HG02840 (cell line): Measurements from ENCODE around the gene KRT7.

Experiments
- ATAC-seq: cut with Tn5 transposase; IDR thresholded peaks from one replicate; pipeline ENCODE4 v1.9.1; 2021; ENCODE audit warnings: mild to moderate bottlenecking, moderate library complexity, moderate number of reproducible peaks; ENCODE audit not compliant: unreplicated experiment, low FRiP score

The KRT7 gene

DNA sequence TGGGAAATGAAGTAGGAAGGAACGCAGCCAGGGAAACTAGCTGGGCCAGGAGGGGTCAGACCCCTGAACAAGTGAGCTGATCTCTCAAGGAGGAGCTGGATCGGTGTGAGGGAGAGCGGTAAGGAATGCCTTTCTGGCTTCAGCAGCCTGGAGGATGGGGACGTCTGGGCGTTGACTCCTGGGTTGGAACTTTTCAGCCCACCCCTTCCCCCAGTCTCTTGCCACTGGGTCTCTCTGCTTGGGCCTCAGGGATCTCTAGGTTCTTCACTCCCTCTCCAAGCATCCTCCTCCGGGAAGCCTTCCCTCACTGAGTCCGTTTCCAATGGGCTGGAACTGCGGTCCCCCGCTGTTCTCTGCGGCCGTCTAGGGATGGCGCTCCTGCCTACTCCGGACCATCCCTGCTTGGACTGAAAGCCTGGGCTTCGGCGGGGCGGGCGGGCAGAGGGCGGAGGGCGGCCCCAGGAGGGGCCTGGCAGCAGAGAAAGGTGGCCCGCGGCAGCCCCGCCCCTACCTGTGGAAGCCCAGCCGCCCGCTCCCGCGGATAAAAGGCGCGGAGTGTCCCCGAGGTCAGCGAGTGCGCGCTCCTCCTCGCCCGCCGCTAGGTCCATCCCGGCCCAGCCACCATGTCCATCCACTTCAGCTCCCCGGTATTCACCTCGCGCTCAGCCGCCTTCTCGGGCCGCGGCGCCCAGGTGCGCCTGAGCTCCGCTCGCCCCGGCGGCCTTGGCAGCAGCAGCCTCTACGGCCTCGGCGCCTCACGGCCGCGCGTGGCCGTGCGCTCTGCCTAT is at the start of gene KRT7:
Gene KRT7 (plus strand): TSS at position 570 of the 788 bp plus-strand sequence. CDS start 54 bp downstream, at position 624.
- no peak for ATAC-seq

- no peak for ATAC-seq
Measured at GRCh38 chr12:52183544-52183910, 49.5 kb upstream of the KRT7 start.

DNA sequence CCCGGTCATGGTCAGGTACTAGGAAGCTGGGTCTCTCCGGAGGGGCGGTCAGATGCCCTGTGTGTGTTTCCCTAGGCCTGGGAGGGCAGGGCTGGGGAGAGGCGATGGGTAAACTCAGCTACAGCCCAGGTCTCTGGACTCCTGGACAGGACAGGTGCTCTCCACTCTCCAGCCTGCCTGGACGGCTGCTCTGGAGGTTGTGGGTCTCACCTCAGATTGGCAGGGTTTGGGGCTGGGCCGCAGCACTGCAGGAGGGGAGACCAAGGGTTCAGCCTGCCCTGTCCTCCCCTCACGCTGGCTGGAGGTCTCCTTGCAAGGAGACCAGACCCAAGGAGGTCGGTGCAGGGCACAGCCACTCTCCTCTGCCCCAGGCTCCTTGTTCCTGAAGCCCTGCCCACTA is 49.1 kb upstream of the KRT7 start:
- no peak for ATAC-seq

GRCh38 chr12:52184813-52185212 is 48.2 kb upstream of the KRT7 start:
- no peak for ATAC-seq

- ATAC-seq = no peak
Measured at GRCh38 chr12:52185400-52185967, 47.6 kb upstream of the KRT7 start.

- no peak for ATAC-seq
Measured at GRCh38 chr12:52186118-52186840, 46.8 kb upstream of the KRT7 start.

DNA sequence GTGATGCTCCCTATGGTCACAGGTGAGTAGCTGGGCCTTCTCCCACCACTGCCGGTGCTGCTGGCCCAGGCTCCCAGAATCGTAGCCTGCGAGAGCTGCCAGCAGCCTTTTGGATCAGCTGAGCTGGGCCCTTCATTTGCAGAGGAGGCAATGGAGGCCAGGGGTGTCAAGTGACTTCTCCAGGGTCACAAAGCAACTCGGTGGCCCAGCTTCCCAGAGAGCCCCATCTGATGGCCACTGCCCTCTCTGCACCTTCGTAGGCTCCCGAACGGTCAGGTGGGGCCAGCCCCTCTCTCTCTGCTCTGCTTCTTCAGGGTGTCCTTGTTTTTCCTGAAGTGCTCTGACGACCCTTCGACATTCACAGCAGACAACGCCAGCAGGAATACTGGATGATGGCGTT is 45.8 kb upstream of the KRT7 start:
- ATAC-seq = no peak

DNA sequence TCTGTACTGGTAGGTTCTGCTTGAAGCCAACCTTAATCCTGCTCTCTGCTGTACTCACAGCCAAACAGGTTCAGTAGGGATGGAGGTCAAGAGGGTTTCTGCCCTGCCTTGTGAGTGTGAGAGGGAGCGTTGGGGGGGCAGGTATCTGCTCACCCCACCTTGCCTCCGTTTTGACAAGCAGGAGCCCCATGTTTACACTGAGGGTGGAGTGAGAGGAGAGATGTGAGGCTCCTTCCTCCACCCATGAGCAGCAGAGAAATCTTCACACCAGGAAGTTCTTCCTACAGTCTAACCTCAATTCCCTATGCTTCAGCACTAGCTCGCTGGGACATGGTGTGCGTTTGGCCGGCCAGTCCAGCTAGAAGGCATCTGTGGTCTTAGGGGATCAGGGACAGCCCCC is 45.4 kb upstream of the KRT7 start:
- ATAC-seq = no peak

GRCh38 chr12:52188658-52189057 is 44.4 kb upstream of the KRT7 start:
- no peak for ATAC-seq

- no peak for ATAC-seq
Measured at GRCh38 chr12:52189376-52190174, 43.5 kb upstream of the KRT7 start.

DNA sequence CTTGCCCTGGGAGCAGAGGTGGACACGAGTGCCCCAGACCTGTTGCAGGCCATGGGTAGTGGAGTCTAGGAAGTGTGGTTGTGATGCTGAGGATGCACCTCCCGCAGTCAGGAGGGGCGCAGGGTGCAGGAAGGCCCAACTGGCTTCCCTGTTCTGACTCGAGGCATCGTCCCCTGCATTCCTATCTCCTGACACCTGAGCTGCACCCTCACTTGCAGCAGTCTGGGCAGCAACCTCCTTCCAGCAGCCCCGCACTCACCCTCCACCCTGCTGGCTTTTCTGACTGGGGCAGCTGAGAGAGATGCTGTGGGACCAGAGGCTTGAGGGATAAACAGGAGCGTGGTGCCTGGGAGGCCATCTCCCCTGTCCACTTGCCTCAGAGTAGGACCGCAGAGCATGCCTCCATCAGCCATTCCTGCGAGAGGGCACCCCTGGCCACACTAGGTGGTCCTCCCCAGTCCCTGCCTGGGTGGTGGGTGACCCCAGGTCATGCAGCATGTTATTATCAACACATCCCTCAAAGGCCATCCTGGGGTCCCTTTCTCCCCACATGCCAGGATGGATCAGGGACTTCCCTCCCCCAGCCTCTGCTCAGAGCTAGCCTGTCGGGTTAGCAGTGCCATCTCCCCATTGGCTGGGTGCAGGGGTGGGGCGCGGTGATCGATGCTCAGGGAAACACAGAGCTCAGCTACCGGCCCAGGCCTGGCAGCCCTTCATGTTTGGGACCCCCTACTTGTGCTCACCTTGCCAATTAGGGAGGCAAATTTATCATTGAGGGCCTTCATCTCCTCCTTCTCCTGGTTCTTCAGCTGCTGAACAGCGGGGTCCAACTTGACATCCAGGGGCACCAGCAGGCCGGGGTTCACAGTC is 41.9 kb upstream of the KRT7 start:
- no peak for ATAC-seq

DNA sequence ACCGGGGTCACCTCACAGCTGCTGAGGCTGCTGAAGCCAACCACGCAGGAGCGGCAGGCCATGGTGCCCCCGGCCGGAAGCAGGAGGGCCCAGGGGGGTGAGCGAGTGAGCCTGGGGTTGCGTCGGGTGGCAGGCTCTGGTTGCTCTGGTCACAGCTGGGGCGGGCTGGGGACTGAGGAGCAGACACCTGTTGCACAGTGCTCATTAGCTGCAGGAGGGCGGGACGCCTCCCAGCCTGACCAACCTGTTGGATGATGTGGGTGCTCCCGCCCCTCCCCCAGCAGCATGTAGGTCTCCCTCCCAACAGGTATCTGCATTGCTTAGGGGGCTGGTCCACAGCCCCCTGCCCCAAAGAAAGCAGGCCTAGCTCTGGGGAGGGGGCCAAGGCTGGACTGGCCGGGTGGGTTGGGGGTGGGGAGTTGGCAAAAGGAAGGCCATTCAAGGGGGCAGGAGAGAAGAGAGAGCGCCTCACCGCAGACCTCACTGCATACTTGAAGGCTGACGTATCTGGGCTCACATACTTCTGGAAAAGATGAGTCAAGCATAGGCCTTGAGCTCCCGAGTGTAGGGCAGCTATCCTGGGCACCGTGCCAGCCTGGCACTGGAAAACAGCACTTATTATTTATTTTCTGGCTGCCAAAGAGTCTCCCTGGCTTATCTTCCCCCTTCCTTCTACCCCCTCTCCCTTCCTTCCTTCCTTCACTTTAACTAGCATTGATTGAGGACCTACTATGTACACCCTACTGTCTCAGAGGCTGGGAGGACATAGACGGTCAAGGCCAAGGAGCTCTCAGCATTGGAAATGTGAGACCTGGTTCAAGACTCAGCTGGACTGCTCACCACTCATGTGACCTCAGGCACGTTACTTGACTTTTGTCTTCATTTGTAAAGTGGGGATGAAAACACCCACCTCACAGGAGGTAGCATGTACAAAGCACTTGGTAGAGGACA is 40.9 kb upstream of the KRT7 start, which contains the start of gene KRT80:
Gene KRT80 (minus strand): TSS at position 174 of the 951 bp plus-strand sequence. CDS start 112 bp downstream, at position 62.
- no peak for ATAC-seq

DNA sequence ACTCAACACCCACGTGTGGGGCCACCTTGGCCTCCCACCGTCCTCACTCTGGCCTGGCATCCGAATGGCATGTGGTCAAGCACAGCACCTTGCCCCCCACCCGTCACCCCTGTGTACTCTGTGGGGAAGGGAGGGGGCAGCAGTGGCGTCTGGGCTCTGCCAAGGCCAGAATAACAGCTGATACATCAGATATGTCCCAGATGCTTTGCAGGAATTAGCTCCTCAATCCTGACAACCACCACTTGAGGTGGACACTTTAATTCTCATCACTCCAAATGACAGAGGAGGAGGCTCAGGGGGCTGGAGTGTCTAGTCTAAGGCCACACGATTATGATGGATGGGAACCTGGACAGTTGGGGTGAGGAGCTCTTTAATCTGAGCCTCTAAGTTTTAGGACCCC is 39.5 kb upstream of the KRT7 start:
- no peak for ATAC-seq

- ATAC-seq = no peak
Measured at GRCh38 chr12:52193991-52194390, 39.1 kb upstream of the KRT7 start.

GRCh38 chr12:52195065-52195730 is 37.8 kb upstream of the KRT7 start:
- ATAC-seq = no peak

- ATAC-seq = no peak
Measured at GRCh38 chr12:52197371-52198231, 35.4 kb upstream of the KRT7 start.
